Kidney epithelial cell (primary cell): ENCODE data around the gene TRIB2. TPM values are rescaled to one million over a fixed set of nuclear protein-coding genes. Genes with fewer than 3 reads are reported as not detected.

Experiments
- DNase-seq: peaks from one replicate; pipeline ENCODE4 v3.0.0-alpha.2; 2010; ENCODE audit warnings: low read depth
- H3K27me3 ChIP-seq: 2 replicates; pipeline ENCODE4 v1.6.0; 2011; ENCODE audit warnings: low read length; ENCODE audit not compliant: control insufficient read depth, insufficient read depth
- H3K36me3 ChIP-seq: 2 replicates; pipeline ENCODE4 v1.5.1; 2011; ENCODE audit warnings: low read length; ENCODE audit not compliant: control insufficient read depth, insufficient read depth
- H3K4me3 ChIP-seq: 2 replicates; pipeline ENCODE4 v1.5.1; 2011; ENCODE audit warnings: low read depth, mild to moderate bottlenecking, control low read depth, low read length
- CTCF ChIP-seq: IDR thresholded peaks from 2 replicates; pipeline ENCODE4 v1.5.1; 2011; ENCODE audit warnings: mild to moderate bottlenecking, moderate library complexity, low read length, control low read depth, inconsistent platforms; ENCODE audit not compliant: insufficient read depth, poor library complexity, severe bottlenecking
- total RNA-seq: library from RNA; depleted of rRNA; stranded (reverse); fragments of >200 nt; gene quantifications from 2 replicates; pipeline ENCODE4 v1.2.3, GENCODE V29; 2015

TRIB2 gene
- total RNA-seq, 1 donor from 2014 or later: 16.9 TPM

DNA sequence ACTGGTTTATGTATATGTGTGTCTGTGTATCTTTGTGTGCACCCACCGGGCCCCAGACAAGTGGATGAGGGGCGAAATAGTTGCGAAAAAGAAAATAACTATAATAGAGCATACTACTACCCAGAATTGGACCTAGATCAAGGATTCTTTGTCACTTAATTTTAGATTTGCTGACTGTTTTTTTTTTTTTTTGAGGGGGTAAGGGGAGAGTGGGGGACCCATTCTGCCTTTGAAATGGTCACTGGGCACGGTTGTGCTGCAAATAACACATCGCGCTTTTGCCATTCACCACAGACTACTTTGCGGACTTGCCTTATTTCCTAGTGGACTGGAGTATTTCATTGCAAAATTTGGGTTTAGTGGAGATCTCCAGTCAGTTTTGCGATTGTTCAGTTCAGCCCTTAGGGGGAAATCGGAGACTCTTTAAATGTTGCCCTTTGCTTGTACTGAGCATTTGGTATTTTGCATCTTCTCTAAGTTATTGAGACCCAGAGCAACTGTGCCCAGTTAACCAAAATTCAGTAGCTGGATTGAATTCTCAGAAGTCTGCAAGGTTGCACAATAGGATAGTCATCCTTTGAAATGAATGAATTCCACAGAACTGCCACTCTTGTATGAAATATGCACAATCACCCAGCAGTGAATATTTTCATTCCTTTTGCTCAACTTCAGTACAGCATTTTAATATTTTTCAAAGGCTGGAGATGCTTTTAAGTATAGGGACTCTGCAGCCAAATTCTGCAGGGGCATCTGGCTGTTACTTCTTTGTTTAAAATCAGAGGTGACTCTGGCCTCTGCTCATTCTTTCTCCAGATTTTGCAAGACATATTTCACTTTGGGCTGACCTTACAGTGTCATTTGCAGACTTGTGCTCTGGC, 2.9 kb downstream of the TRIB2 start:
- DNase-seq: no peak
- peak overlapping the region; percentile 68 for H3K4me3 ChIP-seq
- peaks cover 8% of the 10 kb centered on the region for H3K27me3 ChIP-seq
- H3K36me3 ChIP-seq: no peaks in the 10 kb centered on the region
- no peak for TF ChIP-seq CTCF

GRCh38 chr2:12720278-12720620, 3.5 kb downstream of the TRIB2 start:
- Histone ChIP-seq H3K27me3 (peaks cover 8% of the 10 kb centered on the region), H3K36me3 (no peaks in the 10 kb centered on the region), H3K4me3 (peak overlapping the region; percentile 4)
- no peak for DNase-seq
- no peak for TF ChIP-seq CTCF

DNA sequence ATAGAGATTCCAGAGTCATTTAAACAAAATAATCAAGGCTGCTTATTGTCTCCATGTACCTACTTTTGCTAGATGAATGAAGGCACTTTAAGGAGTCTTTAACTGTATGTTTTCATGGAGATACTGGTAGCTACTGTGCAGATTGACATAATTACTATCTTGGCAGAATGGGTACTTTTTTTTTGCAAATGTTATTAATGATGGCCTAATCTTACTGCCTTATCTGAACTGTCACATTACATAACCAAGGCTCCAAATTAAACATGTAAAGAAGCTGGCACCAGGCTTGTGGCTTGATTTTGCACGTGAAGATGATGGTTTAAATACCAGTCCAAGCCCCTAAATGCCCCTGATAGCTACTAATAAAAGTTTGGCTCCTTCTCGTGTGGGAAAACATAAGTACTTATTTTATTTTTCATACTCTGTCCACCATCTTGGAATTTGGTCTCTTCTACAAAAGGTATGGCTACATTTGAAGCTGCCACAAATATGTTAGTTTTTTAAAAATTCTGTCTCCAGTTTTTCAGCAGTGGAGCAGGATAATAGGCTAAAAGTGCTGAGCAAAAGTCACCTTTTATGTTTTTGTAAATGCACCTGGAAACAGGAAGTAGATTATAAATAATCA, 4.1 kb downstream of the TRIB2 start:
- Histone ChIP-seq H3K27me3 (peaks cover 8% of the 10 kb centered on the region), H3K36me3 (no peaks in the 10 kb centered on the region), H3K4me3 (no peak overlapping the region)
- no peak for TF ChIP-seq CTCF
- DNase-seq: no peak

DNA sequence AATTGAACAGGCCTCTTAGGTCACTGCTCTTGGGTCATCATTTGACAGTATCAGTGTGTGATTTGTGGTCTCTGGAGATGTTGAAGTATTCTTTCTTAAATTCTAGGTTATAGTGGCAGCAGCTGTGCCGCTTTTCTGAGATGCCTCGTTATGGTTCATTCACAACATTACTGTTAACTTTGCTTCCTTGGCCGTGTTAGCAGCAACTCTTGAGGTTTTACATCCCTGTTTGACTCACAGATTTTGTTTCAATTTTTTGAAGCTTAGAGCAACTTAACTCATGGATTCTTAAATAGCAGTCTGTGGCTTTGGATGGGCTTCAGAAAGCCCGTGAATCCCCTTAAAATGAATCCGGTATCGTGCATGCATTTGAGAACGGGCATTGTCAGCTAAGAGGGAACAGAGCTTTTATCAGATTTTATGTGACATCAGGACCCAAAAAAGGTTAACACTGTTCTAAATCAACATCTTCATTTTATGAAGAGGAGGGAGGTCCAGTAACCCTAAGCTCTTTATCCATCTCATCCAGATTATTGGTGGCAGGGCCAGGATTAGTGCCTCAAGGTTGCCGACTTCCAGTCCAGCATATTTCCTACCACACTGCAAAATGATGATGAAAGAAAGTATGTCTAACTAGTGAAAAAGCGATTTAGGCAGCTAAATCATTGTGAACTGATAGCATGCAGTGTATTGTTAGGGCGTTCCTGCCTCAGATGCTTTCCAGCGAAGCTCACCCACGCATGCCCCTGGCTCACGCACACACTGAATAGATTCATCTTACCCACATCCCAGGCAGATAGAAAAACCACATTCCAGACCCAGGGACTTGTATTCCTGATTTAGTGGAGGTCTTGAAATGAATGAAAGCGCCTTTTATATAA, 5.1 kb downstream of the TRIB2 start:
- H3K4me3 ChIP-seq: no peak overlapping the region
- no peak for DNase-seq

More for the DNA sequence above, 5.1 kb downstream of the TRIB2 start:
- Histone ChIP-seq H3K36me3 (no peaks in the 10 kb centered on the region), H3K27me3 (peaks cover 8% of the 10 kb centered on the region)
- TF ChIP-seq CTCF: no peak
